Right renal cortex interstitium (tissue), 3 donors: ENCODE results near the gene RBM39. TPM values are rescaled to one million over a fixed set of nuclear protein-coding genes. Genes with fewer than 3 reads are reported as not detected.
"Not testable (repeated sequence)": the region's sequence is repeated elsewhere in the genome, so short reads cannot be mapped to it uniquely, and the experiment has no call there.

Experiments used
- DNase-seq, 3 donors: peaks; one replicate each; pipeline ENCODE4 v3.0.0-alpha.2; 2013; ENCODE audit warnings: low read depth in 3 of 3, low spot score in 2 of 3
- polyA plus RNA-seq, 3 donors: library from polyadenylated mRNA; unstranded; fragments of 120-200 nt; gene quantifications; one replicate each; pipeline ENCODE4 v1.2.1, GENCODE V29; 2013; ENCODE audit not compliant: insufficient read length in 3 of 3

Gene RBM39
- polyA plus RNA-seq: 100 to 1,000 TPM; 567 to 645 (median 630) TPM

DNA sequence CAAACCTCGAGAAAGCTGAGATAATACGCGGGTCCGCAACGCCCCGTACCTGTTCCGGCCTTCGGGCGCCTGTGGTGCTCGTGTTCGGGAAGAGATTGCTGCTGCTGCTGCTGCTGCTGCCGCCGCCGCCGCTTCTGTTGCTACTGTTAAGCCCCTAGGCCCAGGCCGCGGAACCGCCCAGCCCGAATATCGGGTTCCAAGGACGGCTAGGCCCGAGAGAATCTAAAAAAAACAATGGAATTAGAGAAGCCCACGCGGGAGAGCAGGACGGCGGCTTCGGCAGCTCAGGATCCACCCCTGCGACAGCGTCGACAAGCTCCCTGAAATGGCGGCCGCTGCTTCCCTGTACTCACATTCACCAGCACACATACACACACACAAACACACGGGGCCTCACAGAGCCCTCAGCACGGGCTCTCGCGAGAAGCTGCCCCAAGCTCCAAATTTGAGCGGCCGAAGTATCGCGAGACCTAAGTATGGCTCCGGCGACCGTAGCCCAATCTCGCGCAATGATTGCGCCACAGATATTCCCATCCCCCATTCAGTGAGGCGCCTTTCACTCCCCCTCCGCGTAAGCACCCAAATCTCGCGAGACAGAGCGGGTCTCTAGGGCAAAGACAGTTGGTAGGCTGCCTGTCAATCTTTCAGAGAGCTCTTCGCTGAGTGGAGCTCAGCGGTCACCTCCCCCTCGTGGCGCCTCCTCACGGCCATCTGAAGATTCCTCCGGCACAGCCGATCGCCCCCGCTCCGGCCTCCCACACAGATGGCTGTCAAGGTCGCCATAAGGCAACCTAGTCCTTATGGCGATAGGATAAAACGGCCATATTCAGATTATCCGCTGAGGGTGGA is at the start of gene RBM39:
RBM39 (minus strand) TSS at position 369 of the 849 bp plus-strand sequence. CDS start 1,386 bp downstream, outside the sequence.
- DNase-seq: peak; percentile 100

- no peak for DNase-seq
These were observed 49.8 kb upstream of the RBM39 start for GRCh38 chr20:35791821-35792220.

DNA sequence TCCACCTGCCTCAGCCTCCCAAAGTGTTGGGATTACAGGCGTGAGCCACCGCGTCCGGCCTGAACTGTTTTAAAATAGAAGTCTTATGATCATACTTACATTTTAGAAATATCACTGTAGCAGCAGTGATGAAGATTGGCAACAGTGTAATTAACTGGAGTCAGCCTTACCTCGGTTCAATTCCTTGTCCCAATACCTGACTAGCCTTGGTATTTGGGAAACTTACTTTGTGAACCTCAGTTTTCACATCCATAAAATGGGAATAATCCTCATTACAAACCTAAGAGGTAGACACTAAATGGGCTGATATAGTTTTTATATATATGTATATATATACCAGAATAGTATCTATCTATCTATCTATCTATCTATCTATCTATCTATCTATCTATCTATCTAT is 49.0 kb upstream of the RBM39 start:
- no peak for DNase-seq

DNA sequence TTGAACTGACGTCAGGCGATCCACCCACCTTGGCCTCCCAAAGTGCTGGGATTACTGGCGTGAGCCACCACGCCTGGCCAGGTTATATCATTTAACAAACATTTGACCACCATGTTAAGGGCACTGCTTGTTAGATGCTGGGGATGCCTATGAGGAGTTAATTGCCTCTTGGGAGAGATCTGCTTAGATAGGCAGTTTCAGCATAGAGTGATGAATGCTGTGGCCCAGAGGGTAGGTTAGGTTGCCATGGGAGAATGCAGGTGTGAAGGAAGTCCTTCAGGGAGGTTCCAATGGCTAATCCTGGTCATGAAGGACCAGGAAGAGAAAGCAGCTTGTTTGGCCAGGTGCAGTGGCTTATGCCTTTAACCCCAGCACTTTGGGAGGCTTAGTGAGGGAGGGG is 46.7 kb upstream of the RBM39 start:
- no peak for DNase-seq

DNA sequence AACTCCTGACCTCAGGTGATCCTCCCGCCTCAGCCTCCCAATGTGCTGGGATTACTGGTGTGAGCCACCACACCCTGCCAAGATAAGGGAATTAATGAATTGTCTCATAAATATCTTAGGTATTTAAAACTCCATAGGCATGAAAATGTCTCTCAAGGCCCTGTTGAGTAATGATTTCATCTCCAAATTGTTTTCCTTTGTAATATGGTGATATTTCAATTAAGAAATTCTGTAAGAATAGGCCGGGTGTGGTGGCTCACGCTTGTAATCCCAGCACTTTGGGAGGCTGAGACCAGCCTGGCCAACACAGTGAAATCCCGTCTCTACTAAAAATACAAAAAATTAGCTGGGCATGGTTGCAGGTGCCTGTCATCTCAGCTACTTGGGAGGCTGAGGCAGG is 43.5 kb upstream of the RBM39 start:
- not testable (repeated sequence) for DNase-seq

DNA sequence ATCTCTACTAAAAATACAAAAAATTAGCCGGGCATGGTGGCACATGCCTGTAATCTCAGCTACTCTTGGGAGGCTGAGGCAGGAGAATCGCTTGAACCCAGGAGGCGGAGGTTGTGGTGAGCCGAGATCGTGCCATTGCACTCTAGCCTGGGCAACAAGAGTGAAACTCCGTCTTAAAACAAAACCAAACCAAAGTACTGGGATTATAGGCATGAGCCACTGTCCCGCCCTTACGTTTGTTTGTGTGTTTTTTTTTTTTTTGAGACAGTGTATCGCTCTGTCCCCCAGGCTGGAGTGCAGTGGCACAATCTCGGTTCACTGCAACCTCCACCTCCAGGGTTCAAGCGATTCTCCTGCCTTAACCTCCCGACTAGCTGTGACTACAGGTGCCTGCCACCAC is 41.8 kb upstream of the RBM39 start:
- DNase-seq: not testable (repeated sequence)

GRCh38 chr20:35776513-35777101 is 34.5 kb upstream of the RBM39 start:
- no peak for DNase-seq

- DNase-seq: no peak
These were observed 32.3 kb upstream of the RBM39 start for GRCh38 chr20:35774391-35774790.

DNA sequence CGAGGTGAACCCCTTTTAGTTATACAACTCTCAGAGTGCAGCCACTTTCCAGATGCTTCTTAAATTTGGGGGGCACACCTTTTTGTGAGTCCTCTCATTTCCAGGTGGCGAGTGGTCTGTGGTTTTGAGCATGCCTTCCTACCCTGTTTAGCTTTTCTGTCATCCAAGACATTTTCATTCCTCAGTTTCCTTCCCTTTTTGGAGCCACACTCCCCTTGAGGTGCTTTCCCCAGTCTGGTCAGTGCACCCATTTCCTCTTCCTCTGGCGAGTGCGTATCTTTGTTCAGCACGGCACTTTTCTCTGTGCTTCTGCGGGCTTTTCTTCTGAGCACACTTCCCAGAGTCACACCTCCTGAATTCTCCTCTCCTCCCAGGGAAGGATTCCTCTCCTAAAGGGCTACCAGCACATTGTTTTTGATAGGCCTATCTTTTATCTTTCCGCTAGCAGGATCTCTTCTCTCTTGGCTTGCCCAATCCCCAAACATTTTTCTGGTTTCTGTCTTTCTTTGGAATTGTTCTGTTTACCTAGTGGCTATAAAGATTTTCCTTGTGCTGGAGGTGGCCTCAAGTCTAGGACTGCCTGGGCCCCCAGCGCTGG is 31.2 kb upstream of the RBM39 start:
- no peak for DNase-seq

GRCh38 chr20:35772563-35773058 is 30.6 kb upstream of the RBM39 start:
- DNase-seq: no peak

DNA sequence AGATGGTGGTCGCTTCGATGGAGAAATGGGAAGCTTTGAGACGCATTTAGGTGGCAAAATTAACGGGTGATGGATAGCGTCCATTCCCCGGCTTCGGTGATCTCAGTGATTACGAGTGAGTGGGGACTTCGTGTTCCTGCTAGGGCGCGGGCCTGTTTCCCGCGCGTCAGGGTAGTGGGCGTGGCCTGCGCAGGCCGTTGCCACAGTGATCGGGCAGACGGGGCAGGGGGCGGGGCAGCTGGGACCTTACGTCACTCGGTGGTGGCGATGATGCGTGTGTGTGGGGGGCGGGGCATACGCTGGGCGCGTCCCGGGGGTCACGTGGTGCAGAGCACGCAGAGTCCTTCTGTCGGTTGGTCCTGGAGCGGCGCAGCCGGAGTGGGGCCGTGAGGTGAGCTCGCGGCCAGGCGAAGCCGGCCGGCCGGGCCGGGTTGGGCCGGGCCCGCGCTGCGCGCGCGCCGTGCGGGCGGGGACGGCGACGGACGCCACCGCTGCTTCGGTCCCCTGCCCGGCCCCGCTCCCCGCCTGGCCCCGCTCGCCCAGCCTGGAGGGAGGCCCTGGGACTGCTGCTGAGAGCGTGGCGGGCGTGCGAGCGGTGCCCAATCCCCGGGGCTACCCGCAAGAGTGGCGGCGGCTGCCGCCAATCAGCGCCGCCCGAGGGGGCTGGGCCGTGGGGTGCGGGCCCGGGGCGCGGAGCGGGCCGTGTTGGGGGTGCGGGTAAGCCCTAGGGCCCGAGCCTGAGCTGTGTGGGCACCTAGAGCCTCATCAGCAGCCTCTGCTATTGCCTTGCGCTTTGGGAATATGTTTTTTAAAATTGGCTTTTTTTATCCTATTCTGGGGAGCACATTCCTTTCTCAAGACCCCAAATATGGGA is 29.9 kb upstream of the RBM39 start, which contains the start of gene PHF20:
PHF20 (plus strand) TSS at position 327 of the 874 bp plus-strand sequence. CDS start 29,508 bp downstream, outside the sequence.
- peak; percentile 83 to 85 (median 84) for DNase-seq

- no peak for DNase-seq
These were observed 29.3 kb upstream of the RBM39 start for GRCh38 chr20:35771367-35771688.

GRCh38 chr20:35768731-35769664 is 26.9 kb upstream of the RBM39 start:
- DNase-seq: no peak

- no peak for DNase-seq
These were observed 25.8 kb upstream of the RBM39 start for GRCh38 chr20:35767683-35768481.

DNA sequence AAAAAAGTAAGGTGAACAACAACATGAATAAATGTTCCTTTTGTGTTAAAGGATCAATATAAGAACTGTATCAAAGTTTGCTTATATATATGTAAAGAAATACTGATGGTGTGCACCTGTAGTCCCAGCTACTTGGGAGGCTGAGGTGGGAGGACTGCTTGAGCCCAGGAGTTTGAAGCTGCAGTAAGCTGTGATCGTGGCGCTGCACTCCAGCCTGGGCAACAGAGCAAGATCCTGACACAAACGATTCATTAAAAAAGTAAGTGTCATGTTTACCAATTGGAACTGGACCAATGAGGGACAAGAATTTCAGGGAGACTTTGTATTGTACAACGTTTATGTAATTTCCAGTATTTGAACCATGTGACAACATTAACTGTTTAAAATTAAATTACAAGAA is 24.8 kb upstream of the RBM39 start:
- no peak for DNase-seq

DNA sequence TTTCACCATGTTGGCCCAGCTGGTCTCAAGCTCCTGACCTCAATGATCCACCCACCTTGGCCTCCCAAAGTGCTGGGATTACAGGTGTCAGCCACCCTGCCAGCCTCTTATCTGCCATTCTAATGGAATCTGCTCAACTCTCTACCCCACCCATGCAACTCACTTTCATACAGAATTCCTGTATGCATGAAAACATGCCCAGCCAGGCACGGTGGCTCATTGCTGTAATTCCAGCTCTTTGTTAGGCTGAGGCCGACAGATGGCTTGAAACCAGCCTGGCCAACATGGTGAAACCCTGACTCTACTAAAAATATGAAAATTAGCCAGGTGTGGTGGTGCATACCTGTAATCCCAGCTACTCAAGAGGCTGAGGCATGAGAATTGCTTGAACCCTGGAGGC is 22.9 kb upstream of the RBM39 start:
- DNase-seq: not testable (repeated sequence)

- DNase-seq: no peak
These were observed 20.4 kb upstream of the RBM39 start for GRCh38 chr20:35762461-35762860.

GRCh38 chr20:35761548-35761947 is 19.5 kb upstream of the RBM39 start:
- DNase-seq: not testable (repeated sequence)
